Mesendoderm (in vitro differentiated cells): ENCODE measurements around the gene MIA2.
A peak's percentile ranks its signal among the peaks of the same experiment; 100 is the strongest.
"Not testable (repeated sequence)": the region's sequence is repeated elsewhere in the genome, so short reads cannot be mapped to it uniquely, and the experiment has no call there.

ENCODE experiments used
- DNase-seq: peaks from one replicate; pipeline ENCODE4 v3.0.0; 2013
- H2AK5ac ChIP-seq: 2 replicates; pipeline ENCODE4 v1.6.1; 2013; ENCODE audit warnings: low read length, inconsistent platforms
- H2BK120ac ChIP-seq: 2 replicates; pipeline ENCODE4 v1.6.1; 2013; ENCODE audit warnings: low read depth, mild to moderate bottlenecking, low read length, moderate library complexity, mixed read lengths
- H2BK15ac ChIP-seq: replicated peaks from 2 replicates; pipeline ENCODE4 v1.6.1; 2013; ENCODE audit warnings: low read depth, mild to moderate bottlenecking, moderate library complexity
- H2BK5ac ChIP-seq: 2 replicates; pipeline ENCODE4 v1.6.1; 2013; ENCODE audit warnings: low read length, inconsistent platforms
- H3K18ac ChIP-seq: 2 replicates; pipeline ENCODE4 v1.6.1; 2013; ENCODE audit warnings: mild to moderate bottlenecking, low read length, mixed read lengths
- H3K23ac ChIP-seq: one replicate; pipeline ENCODE4 v1.6.1; 2013; ENCODE audit warnings: low read length
- H3K27ac ChIP-seq: 2 replicates; pipeline ENCODE4 v1.5.1; 2013; ENCODE audit warnings: low read depth, mild to moderate bottlenecking, inconsistent platforms, low read length, moderate library complexity
- H3K27me3 ChIP-seq: 2 replicates; pipeline ENCODE4 v1.6.1; 2013; ENCODE audit warnings: low read length, control low read depth, mild to moderate bottlenecking, inconsistent platforms; ENCODE audit not compliant: insufficient read depth, poor library complexity
- H3K36me3 ChIP-seq: 2 replicates; pipeline ENCODE4 v1.6.1; 2013; ENCODE audit warnings: low read length, inconsistent platforms; ENCODE audit not compliant: control insufficient read depth, insufficient read depth
- H3K4ac ChIP-seq: one replicate; pipeline ENCODE4 v1.6.1; 2013; ENCODE audit warnings: low read depth, mild to moderate bottlenecking, low read length, moderate library complexity
- H3K4me1 ChIP-seq: 2 replicates; pipeline ENCODE4 v1.6.1; 2013; ENCODE audit warnings: low read depth, low read length, inconsistent platforms; ENCODE audit not compliant: control insufficient read depth
- H3K4me2 ChIP-seq: 2 replicates; pipeline ENCODE4 v1.6.1; 2013; ENCODE audit warnings: low read length
- H3K4me3 ChIP-seq: 2 replicates; pipeline ENCODE4 v1.5.1; 2013; ENCODE audit warnings: mild to moderate bottlenecking, low read length
- H3K56ac ChIP-seq: one replicate; pipeline ENCODE4 v1.6.1; 2013; ENCODE audit warnings: low read length
- H3K79me1 ChIP-seq: 2 replicates; pipeline ENCODE4 v1.6.1; 2013; ENCODE audit warnings: low read length, inconsistent platforms
- H3K79me2 ChIP-seq: 2 replicates; pipeline ENCODE4 v1.6.1; 2013; ENCODE audit warnings: mild to moderate bottlenecking, low read length; ENCODE audit not compliant: control insufficient read depth, insufficient read depth
- H3K9ac ChIP-seq: 2 replicates; pipeline ENCODE4 v1.6.1; 2013; ENCODE audit warnings: low read length, inconsistent platforms
- H4K5ac ChIP-seq: one replicate; pipeline ENCODE4 v1.6.1; 2013; ENCODE audit warnings: low read length
- H4K8ac ChIP-seq: one replicate; pipeline ENCODE4 v1.6.1; 2013; ENCODE audit warnings: low read depth, mild to moderate bottlenecking, control low read depth, low read length, moderate library complexity
- WGBS: extraction: QIAGEN DNeasy Blood & Tissue Kit; methylation state at CpG from one replicate; pipeline ENCODE4 v1.1.7; 2013; ENCODE audit warnings: low lambda C conversion rate, missing lambda C conversion rate; ENCODE audit not compliant: insufficient coverage; ENCODE audit errors: extremely low coverage; 5-methylcytosine and 5-hydroxymethylcytosine counted together

Gene MIA2

DNA sequence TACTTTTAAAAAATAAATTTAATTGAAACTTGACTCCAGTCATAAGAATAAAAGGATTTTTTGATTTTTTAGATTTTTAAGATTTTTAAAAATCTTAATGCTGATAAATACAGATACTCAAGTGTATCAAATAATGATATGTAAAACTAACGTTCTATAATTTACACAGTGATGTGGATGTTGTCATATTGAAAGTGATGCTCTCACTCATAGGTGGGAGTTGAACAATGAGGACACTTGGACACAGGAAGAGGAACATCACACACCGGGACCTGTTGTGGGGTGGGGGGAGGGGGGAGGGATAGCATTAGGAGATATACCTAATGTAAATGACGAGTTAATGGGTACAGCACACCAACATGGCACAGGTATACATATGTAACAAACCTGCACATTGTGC lies 66.7 kb downstream of the MIA2 start:
- H2BK120ac ChIP-seq, H3K4ac ChIP-seq, H3K4me3 ChIP-seq, H3K27ac ChIP-seq, H3K18ac ChIP-seq, H2BK15ac ChIP-seq, H3K36me3 ChIP-seq, DNase-seq, H3K23ac ChIP-seq, H3K56ac ChIP-seq, H3K9ac ChIP-seq, H4K5ac ChIP-seq, H3K79me2 ChIP-seq, H3K4me2 ChIP-seq, H3K79me1 ChIP-seq, H2BK5ac ChIP-seq, H4K8ac ChIP-seq, H3K4me1 ChIP-seq, H3K27me3 ChIP-seq, H2AK5ac ChIP-seq: not testable (repeated sequence)
- no CpG with 5 or more reads among the region's 3 CpGs for WGBS

DNA sequence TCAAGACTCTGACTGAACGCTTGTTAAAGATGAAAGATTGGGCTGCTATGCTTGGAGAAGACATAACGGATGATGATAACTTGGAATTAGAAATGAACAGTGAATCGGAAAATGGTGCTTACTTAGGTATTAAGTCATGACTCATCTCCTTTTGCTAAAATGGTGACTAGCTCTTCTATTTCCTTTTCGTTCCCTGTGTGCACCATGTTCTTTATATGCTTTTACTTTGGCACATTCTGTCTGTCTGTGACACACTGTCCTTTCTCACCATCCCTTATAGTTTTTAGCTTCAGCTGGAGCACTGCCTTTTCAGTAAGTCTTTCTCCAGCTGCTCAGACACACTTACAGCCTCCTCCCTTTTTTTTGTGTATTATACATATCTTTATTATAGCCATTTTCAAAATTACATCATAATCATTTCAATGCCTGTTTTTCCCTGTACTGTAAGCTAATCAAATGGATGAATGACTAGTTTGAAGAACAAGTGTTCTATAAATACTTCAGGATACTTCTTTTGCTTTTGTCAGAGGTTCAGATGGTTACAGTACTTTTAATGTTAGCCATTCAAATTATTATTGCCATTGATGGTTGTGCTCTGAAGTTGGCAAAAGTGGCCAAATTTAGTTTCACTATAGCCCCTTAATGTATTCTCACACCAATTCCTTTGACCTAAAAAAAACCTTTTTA lies 68.6 kb downstream of the MIA2 start:
- Histone ChIP-seq H3K27ac (no peak overlapping the region), H3K23ac (no peak overlapping the region), H4K5ac (no peak overlapping the region), H4K8ac (no peak overlapping the region), H3K4ac (no peak overlapping the region), H3K27me3 (no peaks in the 10 kb centered on the region), H3K4me2 (no peak overlapping the region), H3K56ac (no peak overlapping the region), H2BK5ac (no peak overlapping the region), H3K18ac (no peak overlapping the region), H3K36me3 (no peaks in the 10 kb centered on the region), H3K79me2 (no peaks in the 10 kb centered on the region), H3K9ac (no peak overlapping the region), H2BK120ac (no peak overlapping the region), H2AK5ac (no peak overlapping the region), H3K79me1 (no peaks in the 10 kb centered on the region), H3K4me1 (no peaks in the 10 kb centered on the region), H2BK15ac (no peak overlapping the region), H3K4me3 (no peak overlapping the region)
- no peak for DNase-seq
- no CpG with 5 or more reads among the region's 4 CpGs for WGBS

DNA sequence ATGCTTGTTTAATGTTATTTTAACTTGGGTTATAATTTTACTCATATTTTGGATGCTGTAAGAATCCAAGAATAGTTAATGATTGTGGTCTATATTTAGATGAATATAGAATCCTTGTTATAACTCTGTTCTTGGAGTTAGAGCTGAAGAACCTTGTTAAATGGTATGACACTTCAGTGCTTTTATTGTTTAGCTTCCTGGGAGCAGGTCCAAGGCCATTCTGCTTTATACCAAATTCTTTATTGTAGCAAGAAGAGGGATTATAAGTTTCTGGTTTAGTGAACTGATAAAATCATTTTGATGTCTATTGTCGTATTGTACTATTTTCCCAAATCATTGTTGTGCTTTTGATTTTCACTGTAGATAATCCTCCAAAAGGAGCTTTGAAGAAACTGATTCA lies 69.4 kb downstream of the MIA2 start:
- Histone ChIP-seq H3K4me1 (no peaks in the 10 kb centered on the region), H3K9ac (no peak overlapping the region), H3K27ac (no peak overlapping the region), H2BK5ac (no peak overlapping the region), H3K4me2 (no peak overlapping the region), H3K79me2 (no peaks in the 10 kb centered on the region), H3K36me3 (no peaks in the 10 kb centered on the region), H3K56ac (no peak overlapping the region), H2AK5ac (no peak overlapping the region), H3K4ac (no peak overlapping the region), H3K27me3 (no peaks in the 10 kb centered on the region), H3K18ac (no peak overlapping the region), H3K4me3 (no peak overlapping the region), H3K79me1 (no peaks in the 10 kb centered on the region), H4K8ac (no peak overlapping the region), H4K5ac (no peak overlapping the region), H2BK15ac (no peak overlapping the region), H3K23ac (no peak overlapping the region), H2BK120ac (no peak overlapping the region)
- DNase-seq = no peak
- WGBS = no CpG with 5 or more reads among the region's 1 CpG

DNA sequence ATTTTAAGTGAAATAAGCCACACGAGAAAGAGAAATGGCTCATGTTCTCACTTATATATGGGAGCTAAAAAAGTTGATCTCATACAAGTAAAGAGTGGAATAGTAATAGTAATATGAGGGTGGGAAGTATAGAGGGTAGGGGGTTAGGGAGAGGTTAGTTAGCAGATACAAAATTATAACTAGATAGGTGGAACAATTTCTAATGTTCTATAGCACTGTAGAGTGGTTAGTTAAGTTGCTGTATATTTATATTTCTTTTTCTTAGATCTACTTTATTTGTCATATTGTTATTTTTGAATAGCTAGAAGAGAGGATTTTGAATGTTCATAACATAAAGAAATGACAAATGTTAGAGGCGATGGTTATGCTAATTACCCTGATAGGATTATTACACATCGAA lies 74.1 kb downstream of the MIA2 start:
- no CpG with 5 or more reads among the region's 3 CpGs for WGBS
- no peak overlapping the region for H4K8ac ChIP-seq
- no peaks in the 10 kb centered on the region for H3K36me3 ChIP-seq
- H3K27me3 ChIP-seq = no peaks in the 10 kb centered on the region
- H4K5ac ChIP-seq = no peak overlapping the region
- H3K23ac ChIP-seq = no peak overlapping the region
- no peak overlapping the region for H3K4ac ChIP-seq
- H3K56ac ChIP-seq = no peak overlapping the region
- no peak overlapping the region for H3K27ac ChIP-seq
- H3K79me2 ChIP-seq = no peaks in the 10 kb centered on the region
- H3K18ac ChIP-seq = no peak overlapping the region
- H3K4me2 ChIP-seq = no peak overlapping the region
- no peak overlapping the region for H2BK120ac ChIP-seq
- H2AK5ac ChIP-seq = no peak overlapping the region
- no peak overlapping the region for H2BK5ac ChIP-seq
- DNase-seq = no peak
- H3K4me3 ChIP-seq = no peak overlapping the region
- H3K9ac ChIP-seq = no peak overlapping the region
- no peak overlapping the region for H2BK15ac ChIP-seq
- H3K79me1 ChIP-seq = no peaks in the 10 kb centered on the region
- H3K4me1 ChIP-seq = no peaks in the 10 kb centered on the region

DNA sequence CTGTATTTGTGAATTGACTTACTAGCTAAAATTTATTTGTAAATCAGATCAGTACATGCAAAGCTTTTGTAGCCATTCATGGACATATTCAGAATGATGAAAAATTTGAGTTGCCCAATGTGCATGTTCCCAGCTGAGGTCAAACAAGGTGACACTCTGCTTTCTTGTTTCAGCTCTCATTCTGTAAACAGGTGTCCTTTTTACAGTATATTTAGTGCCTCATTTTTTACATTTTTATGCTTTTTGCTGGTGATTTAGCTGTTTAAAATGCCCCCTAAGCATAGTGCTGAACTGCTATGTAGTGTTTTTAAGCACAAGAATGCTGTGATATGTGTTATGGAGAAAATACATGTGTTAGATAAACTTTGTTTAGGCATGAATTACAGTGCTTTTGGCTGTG lies 76.3 kb downstream of the MIA2 start:
- H3K18ac ChIP-seq = no peak overlapping the region
- no peak overlapping the region for H2BK5ac ChIP-seq
- H3K79me2 ChIP-seq = no peaks in the 10 kb centered on the region
- no peak overlapping the region for H2BK120ac ChIP-seq
- H3K4me1 ChIP-seq = no peaks in the 10 kb centered on the region
- H3K27ac ChIP-seq = no peak overlapping the region
- no peak overlapping the region for H3K4me3 ChIP-seq
- H3K36me3 ChIP-seq = no peaks in the 10 kb centered on the region
- no peak overlapping the region for H2BK15ac ChIP-seq
- DNase-seq = no peak
- H3K9ac ChIP-seq = no peak overlapping the region
- no peak overlapping the region for H3K4me2 ChIP-seq
- no peaks in the 10 kb centered on the region for H3K79me1 ChIP-seq
- no peaks in the 10 kb centered on the region for H3K27me3 ChIP-seq
- H4K8ac ChIP-seq = no peak overlapping the region
- H3K4ac ChIP-seq = no peak overlapping the region
- H3K56ac ChIP-seq = no peak overlapping the region
- H3K23ac ChIP-seq = no peak overlapping the region
- H2AK5ac ChIP-seq = no peak overlapping the region
- H4K5ac ChIP-seq = no peak overlapping the region

DNA sequence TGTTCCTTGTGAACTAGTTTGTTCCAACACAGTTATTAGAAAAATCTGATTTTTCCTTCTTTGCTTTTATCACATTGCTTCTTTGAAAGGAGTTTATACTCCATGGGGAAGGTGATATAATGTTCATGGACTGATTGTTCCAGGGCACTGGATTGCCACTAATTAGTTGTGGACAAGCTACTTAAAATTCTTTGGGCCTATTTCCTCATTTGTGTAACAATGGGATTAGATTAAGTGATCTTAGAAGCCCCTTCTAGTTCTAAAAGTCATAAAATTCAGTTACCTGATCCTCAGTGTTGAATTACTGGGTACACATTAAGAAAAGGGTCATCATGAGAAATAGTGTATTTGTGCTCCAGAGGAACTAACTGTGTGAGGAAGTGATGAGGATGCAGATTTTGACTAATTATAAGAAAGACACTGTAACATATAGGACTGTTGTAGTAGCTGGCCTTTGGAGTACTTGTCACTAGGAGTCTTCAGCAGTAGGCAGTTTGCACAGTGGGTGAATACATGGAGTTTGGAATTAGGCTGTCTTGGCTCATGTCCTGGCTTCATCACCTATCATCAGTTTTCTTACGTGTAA lies 82.2 kb downstream of the MIA2 start:
- Histone ChIP-seq H2BK5ac (no peak overlapping the region), H3K56ac (no peak overlapping the region), H3K18ac (no peak overlapping the region), H2BK120ac (no peak overlapping the region), H3K9ac (no peak overlapping the region), H3K23ac (no peak overlapping the region), H2AK5ac (no peak overlapping the region), H2BK15ac (no peak overlapping the region), H3K4me1 (no peaks in the 10 kb centered on the region), H3K4ac (no peak overlapping the region), H4K5ac (no peak overlapping the region), H3K79me1 (no peaks in the 10 kb centered on the region), H3K4me3 (no peak overlapping the region), H3K4me2 (no peak overlapping the region), H3K27ac (no peak overlapping the region), H3K79me2 (no peaks in the 10 kb centered on the region), H4K8ac (no peak overlapping the region), H3K36me3 (no peaks in the 10 kb centered on the region), H3K27me3 (no peaks in the 10 kb centered on the region)
- WGBS = no CpG with 5 or more reads among the region's 1 CpG
- peak; percentile 15 for DNase-seq
